Neural cell (in vitro differentiated cells): ENCODE data around the gene STX10. TPM values are rescaled to one million over a fixed set of nuclear protein-coding genes. Genes with fewer than 3 reads are reported as not detected.

Experiments
- H2AFZ ChIP-seq: fragments of 200-600, 300-800 bp; sonication (generic), shearing (Covaris generic); 2 replicates; pipeline ENCODE4 v1.6.0; 2014; ENCODE audit warnings: low read depth, mild to moderate bottlenecking, antibody characterized with exemption, low read length, moderate library complexity
- H3F3A ChIP-seq: fragments of 200-600 bp; shearing (Covaris generic); 2 replicates; pipeline ENCODE4 v1.6.1; 2016; ENCODE audit warnings: mild to moderate bottlenecking, moderate library complexity, mixed read lengths, antibody characterized with exemption, low read length; ENCODE audit not compliant: insufficient read depth, poor library complexity, severe bottlenecking
- H3K27ac ChIP-seq: fragments of 200-600, 300-800 bp; sonication (generic), shearing (Covaris generic); 2 replicates; pipeline ENCODE4 v1.5.1; 2014; ENCODE audit warnings: mild to moderate bottlenecking, low read length, moderate library complexity
- H3K27me3 ChIP-seq: fragments of 300-800, 200-600 bp; sonication (generic), shearing (Covaris generic); 2 replicates; pipeline ENCODE4 v1.6.0; 2014; ENCODE audit warnings: mild to moderate bottlenecking, low read depth, low read length, moderate library complexity; ENCODE audit not compliant: insufficient read depth
- H3K36me3 ChIP-seq: fragments of 300-800, 200-600 bp; sonication (generic), shearing (Covaris generic); 2 replicates; pipeline ENCODE4 v1.5.1; 2014; ENCODE audit warnings: mild to moderate bottlenecking, antibody characterized with exemption, low read length, moderate library complexity; ENCODE audit not compliant: insufficient read depth
- H3K4me2 ChIP-seq: fragments of 300-800, 200-600 bp; sonication (generic), shearing (Covaris generic); 2 replicates; pipeline ENCODE4 v1.6.0; 2014; ENCODE audit warnings: mild to moderate bottlenecking, low read length
- H3K4me3 ChIP-seq: fragments of 300-800, 200-600 bp; sonication (generic), shearing (Covaris generic); 2 replicates; pipeline ENCODE4 v1.5.1; 2014; ENCODE audit warnings: mild to moderate bottlenecking, low read length, moderate library complexity
- H3K79me2 ChIP-seq: fragments of 200-600 bp; shearing (Covaris generic); replicated peaks from 2 replicates; pipeline ENCODE4 v1.6.0; 2014; ENCODE audit warnings: mild to moderate bottlenecking, low read length, moderate library complexity; ENCODE audit not compliant: insufficient read depth
- H3K9ac ChIP-seq: fragments of 300-800, 200-600 bp; sonication (generic), shearing (Covaris generic); 2 replicates; pipeline ENCODE4 v1.6.1; 2016; ENCODE audit warnings: mild to moderate bottlenecking, low read length, mixed read lengths
- H3K9me2 ChIP-seq: fragments of 200-600 bp; shearing (Covaris generic); 2 replicates; pipeline ENCODE4 v1.6.1; 2016; ENCODE audit warnings: mild to moderate bottlenecking, low read length, mixed read lengths; ENCODE audit not compliant: insufficient read depth
- H3K9me3 ChIP-seq: fragments of 200-600, 300-800 bp; sonication (generic), shearing (Covaris generic); 2 replicates; pipeline ENCODE4 v1.6.1; 2016; ENCODE audit warnings: mild to moderate bottlenecking, mixed run types, low read length, moderate library complexity, mixed read lengths
- H4K20me1 ChIP-seq: fragments of 200-600 bp; shearing (Covaris generic); 2 replicates; pipeline ENCODE4 v1.6.1; 2016; ENCODE audit warnings: mild to moderate bottlenecking, mixed run types; ENCODE audit not compliant: insufficient read depth
- EP300 ChIP-seq: fragments of 450-650 bp; conservative IDR thresholded peaks from 2 replicates; pipeline ENCODE4 v1.6.1; 2014; ENCODE audit warnings: antibody characterized with exemption, mild to moderate bottlenecking, moderate library complexity; ENCODE audit not compliant: poor library complexity, severe bottlenecking
- EZH2 ChIP-seq: fragments of 200-600, 300-800 bp; shearing (Covaris generic), sonication (generic); IDR thresholded peaks from 2 replicates; pipeline ENCODE4 v1.6.1; 2014; ENCODE audit warnings: antibody characterized with exemption, low read length, borderline replicate concordance, mild to moderate bottlenecking; ENCODE audit not compliant: insufficient read depth, poor library complexity, severe bottlenecking
- MXI1 ChIP-seq: fragments of 450-650 bp; conservative IDR thresholded peaks from 2 replicates; pipeline ENCODE4 v1.6.1; 2014; ENCODE audit warnings: antibody characterized with exemption, mild to moderate bottlenecking; ENCODE audit not compliant: poor library complexity, severe bottlenecking
- POLR2AphosphoS5 ChIP-seq: IDR thresholded peaks from 2 replicates; pipeline ENCODE4 v1.6.1; 2012
- RAD21 ChIP-seq: fragments of 450-650 bp; conservative IDR thresholded peaks from 2 replicates; pipeline ENCODE4 v1.6.1; 2014; ENCODE audit warnings: antibody characterized with exemption, mild to moderate bottlenecking, moderate library complexity
- SMC3 ChIP-seq: fragments of 450-650 bp; conservative IDR thresholded peaks from 2 replicates; pipeline ENCODE4 v1.6.1; 2014; ENCODE audit warnings: antibody characterized with exemption, mild to moderate bottlenecking, moderate library complexity; ENCODE audit not compliant: poor library complexity
- TAF1 ChIP-seq: IDR thresholded peaks from 2 replicates; pipeline ENCODE4 v1.6.1; 2012; ENCODE audit warnings: low read depth
- polyA plus RNA-seq: library from polyadenylated mRNA; depleted of rRNA; stranded (reverse); fragments of >200 nt; gene quantifications from 2 replicates; pipeline ENCODE4 v1.2.3, GENCODE V29; 2014
- TF ChIP-seq, protein P1 (sequence below): fragments of 450-650 bp; IDR thresholded peaks from 2 replicates; pipeline ENCODE4 v1.5.1; 2014; ENCODE audit warnings: antibody characterized with exemption, mild to moderate bottlenecking, moderate library complexity; ENCODE audit not compliant: poor library complexity, severe bottlenecking
- TF ChIP-seq, protein P2 (sequence below): IDR thresholded peaks from 2 replicates; pipeline ENCODE4 v1.6.1; 2012; ENCODE audit warnings: borderline replicate concordance

Gene STX10
- polyA plus RNA-seq, 1 donor from 2014 or later = 157 TPM

DNA sequence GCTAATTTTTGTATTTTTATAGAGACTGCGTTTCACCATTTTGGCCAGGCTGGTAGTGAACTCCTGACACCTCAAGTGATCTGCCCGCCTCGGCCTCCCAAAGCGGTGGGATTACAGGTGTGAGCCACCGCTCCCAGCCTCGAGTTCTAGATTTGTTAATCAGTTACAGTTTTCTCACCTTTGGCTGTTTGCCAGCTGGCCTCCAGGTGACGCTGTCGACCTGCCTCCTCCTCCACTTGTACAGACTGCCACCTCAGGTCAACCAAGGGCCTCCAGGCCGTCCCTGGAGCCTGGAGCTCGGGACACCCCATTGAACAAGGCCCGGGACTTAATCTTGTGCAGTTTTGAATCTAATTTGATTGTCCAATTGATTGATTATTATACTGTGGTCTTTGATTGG lies 45.5 kb upstream of the STX10 start:
- Histone ChIP-seq H4K20me1 (no peaks in the 10 kb centered on the region), H3K36me3 (no peaks in the 10 kb centered on the region), H3K4me2 (no peak overlapping the region), H3K79me2 (no peaks in the 10 kb centered on the region), H3F3A (no peaks in the 10 kb centered on the region), H2AFZ (no peak overlapping the region), H3K9me3 (no peaks in the 10 kb centered on the region), H3K9me2 (no peaks in the 10 kb centered on the region), H3K27ac (no peak overlapping the region), H3K27me3 (no peaks in the 10 kb centered on the region), H3K9ac (no peak overlapping the region), H3K4me3 (no peak overlapping the region)
- TF ChIP-seq EP300 = no peak
- no peak for TF ChIP-seq POLR2AphosphoS5
- TF ChIP-seq, protein P1, sequence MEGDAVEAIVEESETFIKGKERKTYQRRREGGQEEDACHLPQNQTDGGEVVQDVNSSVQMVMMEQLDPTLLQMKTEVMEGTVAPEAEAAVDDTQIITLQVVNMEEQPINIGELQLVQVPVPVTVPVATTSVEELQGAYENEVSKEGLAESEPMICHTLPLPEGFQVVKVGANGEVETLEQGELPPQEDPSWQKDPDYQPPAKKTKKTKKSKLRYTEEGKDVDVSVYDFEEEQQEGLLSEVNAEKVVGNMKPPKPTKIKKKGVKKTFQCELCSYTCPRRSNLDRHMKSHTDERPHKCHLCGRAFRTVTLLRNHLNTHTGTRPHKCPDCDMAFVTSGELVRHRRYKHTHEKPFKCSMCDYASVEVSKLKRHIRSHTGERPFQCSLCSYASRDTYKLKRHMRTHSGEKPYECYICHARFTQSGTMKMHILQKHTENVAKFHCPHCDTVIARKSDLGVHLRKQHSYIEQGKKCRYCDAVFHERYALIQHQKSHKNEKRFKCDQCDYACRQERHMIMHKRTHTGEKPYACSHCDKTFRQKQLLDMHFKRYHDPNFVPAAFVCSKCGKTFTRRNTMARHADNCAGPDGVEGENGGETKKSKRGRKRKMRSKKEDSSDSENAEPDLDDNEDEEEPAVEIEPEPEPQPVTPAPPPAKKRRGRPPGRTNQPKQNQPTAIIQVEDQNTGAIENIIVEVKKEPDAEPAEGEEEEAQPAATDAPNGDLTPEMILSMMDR = no peak
- TF ChIP-seq, protein P2, sequence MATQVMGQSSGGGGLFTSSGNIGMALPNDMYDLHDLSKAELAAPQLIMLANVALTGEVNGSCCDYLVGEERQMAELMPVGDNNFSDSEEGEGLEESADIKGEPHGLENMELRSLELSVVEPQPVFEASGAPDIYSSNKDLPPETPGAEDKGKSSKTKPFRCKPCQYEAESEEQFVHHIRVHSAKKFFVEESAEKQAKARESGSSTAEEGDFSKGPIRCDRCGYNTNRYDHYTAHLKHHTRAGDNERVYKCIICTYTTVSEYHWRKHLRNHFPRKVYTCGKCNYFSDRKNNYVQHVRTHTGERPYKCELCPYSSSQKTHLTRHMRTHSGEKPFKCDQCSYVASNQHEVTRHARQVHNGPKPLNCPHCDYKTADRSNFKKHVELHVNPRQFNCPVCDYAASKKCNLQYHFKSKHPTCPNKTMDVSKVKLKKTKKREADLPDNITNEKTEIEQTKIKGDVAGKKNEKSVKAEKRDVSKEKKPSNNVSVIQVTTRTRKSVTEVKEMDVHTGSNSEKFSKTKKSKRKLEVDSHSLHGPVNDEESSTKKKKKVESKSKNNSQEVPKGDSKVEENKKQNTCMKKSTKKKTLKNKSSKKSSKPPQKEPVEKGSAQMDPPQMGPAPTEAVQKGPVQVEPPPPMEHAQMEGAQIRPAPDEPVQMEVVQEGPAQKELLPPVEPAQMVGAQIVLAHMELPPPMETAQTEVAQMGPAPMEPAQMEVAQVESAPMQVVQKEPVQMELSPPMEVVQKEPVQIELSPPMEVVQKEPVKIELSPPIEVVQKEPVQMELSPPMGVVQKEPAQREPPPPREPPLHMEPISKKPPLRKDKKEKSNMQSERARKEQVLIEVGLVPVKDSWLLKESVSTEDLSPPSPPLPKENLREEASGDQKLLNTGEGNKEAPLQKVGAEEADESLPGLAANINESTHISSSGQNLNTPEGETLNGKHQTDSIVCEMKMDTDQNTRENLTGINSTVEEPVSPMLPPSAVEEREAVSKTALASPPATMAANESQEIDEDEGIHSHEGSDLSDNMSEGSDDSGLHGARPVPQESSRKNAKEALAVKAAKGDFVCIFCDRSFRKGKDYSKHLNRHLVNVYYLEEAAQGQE = no peak
- TF ChIP-seq EZH2 = no peak
- TF ChIP-seq TAF1 = no peak
- TF ChIP-seq RAD21 = no peak
- no peak for TF ChIP-seq MXI1
- no peak for TF ChIP-seq SMC3

DNA sequence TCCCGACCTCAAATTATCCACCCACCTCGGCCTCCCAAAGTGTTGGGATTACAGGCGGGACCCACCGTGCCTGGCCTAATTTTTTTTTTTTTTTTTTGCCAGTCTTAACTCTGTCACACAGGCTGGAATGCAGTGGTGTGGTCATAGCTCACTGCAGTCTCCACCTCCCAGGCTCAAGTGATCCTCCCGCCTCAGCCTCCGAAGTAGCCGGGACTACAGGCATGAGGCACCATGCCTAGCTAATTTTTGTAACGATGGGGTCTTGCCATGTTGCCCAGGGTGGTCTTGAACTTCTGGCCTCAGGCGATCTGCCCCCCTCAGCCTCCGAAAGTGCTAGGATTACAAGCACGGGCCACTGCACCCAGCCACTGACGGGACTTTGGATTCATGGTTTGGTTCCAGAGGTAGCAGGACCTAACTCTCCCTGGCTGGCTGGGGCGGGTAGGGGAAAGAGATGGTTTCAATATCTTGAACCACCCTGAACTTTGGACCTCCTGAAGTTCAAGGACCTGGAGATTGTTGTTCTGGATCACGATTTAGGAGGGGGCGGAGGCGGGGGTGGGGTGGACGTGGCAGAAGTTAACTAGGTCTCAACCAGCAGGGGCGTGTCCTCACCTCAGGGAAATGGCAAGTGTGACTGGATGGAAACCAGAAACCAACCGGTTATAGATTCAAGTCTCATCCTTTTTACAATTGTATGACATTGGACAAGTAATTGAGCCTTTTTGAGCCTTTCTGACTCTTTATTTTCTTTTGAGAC lies 40.8 kb upstream of the STX10 start:
- Histone ChIP-seq H3K9me3 (no peaks in the 10 kb centered on the region), H3K27me3 (no peaks in the 10 kb centered on the region), H3K9me2 (no peaks in the 10 kb centered on the region), H3K36me3 (no peaks in the 10 kb centered on the region), H3K9ac (no peak overlapping the region), H3K27ac (no peak overlapping the region), H3K79me2 (no peaks in the 10 kb centered on the region), H3F3A (no peaks in the 10 kb centered on the region), H4K20me1 (no peaks in the 10 kb centered on the region), H2AFZ (no peak overlapping the region), H3K4me2 (no peak overlapping the region), H3K4me3 (no peak overlapping the region)
- TF ChIP-seq RAD21 (no peak), POLR2AphosphoS5 (no peak), MXI1 (no peak)
- TF ChIP-seq, protein P1 = no peak
